Suppressor macrophage (primary cell): ENCODE measurements around the gene HUS1.
"Not testable (repeated sequence)": the region's sequence is repeated elsewhere in the genome, so short reads cannot be mapped to it uniquely, and the experiment has no call there.

ENCODE experiments used
- DNase-seq, 4 experiments: peaks; one replicate each; pipeline ENCODE4 v3.0.0-alpha.2; 2020 to 2022
- total RNA-seq, 17 experiments: gene quantifications; one replicate each; lab custom pipeline; 2026; ENCODE audit warnings: mixed read lengths in 6 of 17, inconsistent platforms in 3 of 17; lab: John Stamatoyannopoulos, UW

Gene HUS1
- 16.7 to 33.5 (median 27.6) reads per million in 17 experiments for total RNA-seq

DNA sequence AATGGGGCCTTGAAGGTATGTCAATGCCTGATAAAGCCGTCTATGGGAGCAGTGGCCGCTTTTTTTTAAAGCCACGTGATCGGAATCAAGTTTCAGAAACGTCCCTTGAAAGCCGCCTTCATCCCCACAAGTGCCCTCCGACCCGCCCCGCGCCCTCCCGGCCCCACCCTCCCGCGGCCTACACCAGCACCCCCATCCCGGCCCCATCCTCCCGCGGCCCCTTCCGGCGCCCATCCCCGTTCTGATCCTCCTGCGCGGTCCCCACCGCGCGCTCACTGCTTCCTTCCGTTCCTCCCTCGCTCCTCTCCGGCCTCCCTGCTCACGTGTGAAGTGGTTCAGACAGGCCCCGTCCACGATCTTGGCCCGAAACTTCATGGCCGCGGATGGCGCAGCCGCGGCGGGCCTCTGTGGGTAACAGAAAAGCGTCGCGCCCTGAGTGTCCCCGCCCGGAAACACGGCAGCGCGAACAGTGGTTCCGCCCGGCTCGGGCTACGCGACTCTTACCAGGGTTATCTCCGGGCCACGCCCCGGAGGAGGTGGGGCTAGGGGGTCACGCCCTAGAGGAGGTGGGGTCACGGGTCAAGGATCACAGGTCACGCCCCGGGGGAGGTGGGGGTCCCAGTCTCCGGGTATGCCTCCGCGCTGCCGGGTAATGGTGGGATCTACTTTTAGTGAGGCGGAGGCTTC, at the start of gene HUS1:
TSS of gene HUS1 (minus strand) at position 471 of the 687 bp plus-strand sequence. CDS start at position 375, 96 bp downstream.
- peak; percentile 96 to 98 (median 98) for DNase-seq

DNA sequence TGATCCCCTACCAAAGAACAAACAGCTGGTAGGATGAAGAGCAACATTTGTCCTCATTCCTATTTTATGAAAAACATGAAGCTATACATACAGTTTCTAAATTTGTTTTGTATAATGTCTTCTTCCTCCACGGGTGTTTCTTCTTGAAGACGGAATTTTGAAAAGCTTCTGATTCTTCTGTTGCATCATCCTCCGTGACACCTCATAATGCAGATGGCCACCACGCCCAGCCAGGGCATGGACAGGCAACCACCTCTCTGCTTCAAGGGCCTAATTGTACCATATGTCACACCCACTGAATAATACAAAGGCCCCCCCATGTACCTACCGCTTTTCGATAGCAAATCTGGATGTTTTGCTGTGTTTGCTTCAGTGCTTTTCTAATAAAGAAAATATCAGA, 49.5 kb upstream of the HUS1 start, which contains the start of gene SUN3:
TSS of gene SUN3 (minus strand) at position 170 of the 400 bp plus-strand sequence. CDS start at position 1, 169 bp downstream.
- DNase-seq, result no peak

DNA sequence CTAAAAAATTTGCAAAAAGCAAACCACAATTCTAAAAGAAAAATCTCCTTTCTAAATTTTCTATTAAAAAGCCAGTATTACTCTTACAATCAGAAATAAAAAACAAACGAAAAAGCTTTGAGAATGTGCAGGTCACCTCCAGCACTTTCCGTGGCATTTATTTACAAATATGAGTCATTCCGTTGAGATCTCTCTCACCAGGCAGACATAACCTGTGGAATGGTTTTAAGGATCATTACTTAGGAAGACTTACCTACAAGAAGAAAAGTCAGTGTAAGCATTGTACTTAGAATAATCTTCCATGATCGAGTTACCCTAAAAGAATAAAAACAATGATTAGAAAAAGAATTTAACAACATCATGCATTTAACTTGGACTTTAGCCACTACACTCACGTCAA, 46.2 kb upstream of the HUS1 start:
- no peak for DNase-seq

DNA sequence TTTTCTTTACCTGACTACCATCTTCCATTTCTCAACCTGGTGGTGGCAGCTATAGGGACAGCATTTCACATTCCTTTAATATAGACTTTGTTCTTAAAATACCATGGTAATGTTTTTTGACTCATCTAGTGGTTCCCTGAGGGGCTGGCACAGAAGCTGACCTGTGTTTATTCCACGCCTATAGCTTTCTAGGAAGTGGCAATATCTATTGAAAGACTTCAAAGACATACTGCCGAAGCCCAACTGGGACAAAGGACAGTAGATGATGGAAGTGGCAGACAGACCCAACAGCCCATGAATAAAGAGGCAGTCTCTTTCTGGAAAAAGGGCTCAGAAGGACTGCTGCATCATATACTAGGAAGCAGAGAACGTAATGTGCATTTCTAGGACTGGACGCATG, 38.3 kb upstream of the HUS1 start:
- DNase-seq, result no peak

DNA sequence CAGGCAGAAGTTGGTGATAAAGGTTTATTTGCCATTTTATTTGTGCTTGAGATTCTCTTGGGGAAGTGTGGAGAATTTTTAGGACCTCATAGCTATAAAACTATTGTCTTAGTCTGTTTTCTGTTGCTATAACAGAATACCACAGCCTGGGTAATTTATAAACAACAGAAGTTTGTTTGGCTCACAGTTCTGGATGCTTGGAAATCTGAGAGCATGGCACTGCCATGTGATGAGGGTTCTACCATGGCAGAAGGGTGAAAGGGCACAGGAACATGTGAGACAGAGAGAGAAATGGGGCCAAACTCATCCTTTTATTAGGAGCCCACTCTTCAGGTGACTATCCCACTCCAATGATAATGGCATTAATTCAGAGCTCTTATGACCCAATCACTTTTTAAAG, 37.2 kb upstream of the HUS1 start:
- no peak for DNase-seq

DNA sequence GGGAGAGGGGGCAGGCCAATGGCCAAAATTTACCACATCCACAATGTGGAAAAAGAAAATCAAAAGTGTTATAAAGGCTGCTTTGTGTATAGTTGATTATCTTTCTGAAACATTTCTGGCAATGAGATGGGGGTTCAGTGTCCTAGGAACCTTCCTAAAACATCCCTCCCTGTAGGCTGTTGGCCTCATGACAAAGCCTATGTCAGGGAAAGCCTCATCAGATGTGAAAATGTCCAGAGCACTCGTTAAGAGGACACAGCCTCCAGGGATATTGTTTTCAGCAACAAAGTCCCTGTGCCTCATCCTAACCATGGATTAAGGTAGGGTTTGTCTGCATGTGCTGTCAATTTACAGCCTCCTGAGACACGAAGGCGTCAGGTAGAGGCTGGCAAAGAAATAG, 32.5 kb upstream of the HUS1 start:
- no peak for DNase-seq

DNA sequence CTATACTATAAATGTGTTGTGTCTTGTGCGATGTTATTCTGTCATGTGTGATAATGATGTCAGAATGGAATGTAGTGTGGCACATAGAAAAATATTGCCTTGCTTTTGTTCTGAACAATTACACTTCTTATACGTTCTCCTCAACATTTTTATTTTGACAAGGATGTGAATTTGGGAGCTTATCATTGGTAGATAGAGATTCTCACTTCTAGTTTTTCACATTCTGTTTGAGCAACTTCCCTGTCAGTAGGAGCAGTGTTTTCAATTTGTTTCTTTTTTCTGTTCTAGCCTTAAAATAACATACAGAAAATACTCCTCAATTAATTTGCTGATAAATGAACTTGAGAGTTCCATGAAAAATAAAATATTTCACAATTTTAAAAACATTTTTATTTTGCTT, 31.9 kb upstream of the HUS1 start:
- DNase-seq, result peak in 2 of 4 experiments; percentile 10 to 40

DNA sequence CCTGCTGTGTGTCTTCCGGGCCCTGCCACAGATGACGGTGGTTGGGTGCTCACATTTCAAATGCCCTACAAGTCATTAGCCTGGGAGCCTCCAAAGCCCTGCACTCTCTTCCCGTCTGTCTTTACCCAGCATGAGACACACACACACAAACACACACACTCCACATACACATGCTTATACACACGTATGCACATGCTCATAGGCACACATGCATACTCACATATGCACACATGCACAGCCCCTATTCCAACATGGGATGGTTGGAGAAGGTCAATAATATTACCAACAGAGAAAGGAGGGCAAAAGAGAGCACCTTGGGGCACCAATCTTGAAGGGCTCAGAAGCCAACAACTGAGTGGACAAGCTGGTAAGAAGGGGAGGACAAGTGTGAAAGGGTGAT, 30.5 kb upstream of the HUS1 start:
- DNase-seq, result no peak

DNA sequence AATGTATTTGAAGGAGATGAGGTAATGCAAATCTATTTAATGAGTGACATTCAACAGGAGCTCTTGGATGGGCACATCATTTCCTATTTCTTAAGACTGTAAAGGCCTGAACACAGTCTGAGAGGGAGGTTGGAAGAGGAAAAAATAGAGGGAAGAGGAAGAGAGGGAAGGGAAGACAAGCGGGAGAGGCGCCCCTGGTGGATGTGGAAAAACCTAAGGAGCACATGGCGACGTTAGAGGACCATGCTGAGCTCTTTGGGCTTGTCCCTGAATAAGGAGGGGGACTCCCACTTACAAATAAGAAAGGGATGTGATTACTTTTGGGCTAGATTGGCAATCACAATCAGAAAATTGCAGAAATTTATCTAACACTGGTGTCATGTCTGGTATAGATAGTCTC, 29.8 kb upstream of the HUS1 start:
- no peak for DNase-seq

DNA sequence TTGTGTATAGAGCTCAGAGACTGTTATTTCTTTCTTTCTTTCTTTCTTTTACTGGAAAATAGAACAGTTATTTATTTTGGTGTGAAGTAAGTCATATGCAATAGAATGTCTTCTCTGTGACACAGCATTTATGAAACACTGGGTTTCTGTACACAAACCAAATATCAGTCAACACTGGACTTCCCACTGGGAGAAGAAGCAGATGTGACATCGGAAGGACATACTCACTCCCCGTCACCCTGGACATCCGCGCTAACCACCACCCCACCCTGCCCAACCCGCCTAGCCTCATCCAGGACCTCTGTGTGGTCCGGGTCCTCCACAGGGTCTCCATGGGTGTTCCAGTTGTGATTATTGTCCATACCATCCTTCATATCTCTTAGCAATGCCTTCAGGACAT, 27.5 kb upstream of the HUS1 start:
- DNase-seq, result no peak

DNA sequence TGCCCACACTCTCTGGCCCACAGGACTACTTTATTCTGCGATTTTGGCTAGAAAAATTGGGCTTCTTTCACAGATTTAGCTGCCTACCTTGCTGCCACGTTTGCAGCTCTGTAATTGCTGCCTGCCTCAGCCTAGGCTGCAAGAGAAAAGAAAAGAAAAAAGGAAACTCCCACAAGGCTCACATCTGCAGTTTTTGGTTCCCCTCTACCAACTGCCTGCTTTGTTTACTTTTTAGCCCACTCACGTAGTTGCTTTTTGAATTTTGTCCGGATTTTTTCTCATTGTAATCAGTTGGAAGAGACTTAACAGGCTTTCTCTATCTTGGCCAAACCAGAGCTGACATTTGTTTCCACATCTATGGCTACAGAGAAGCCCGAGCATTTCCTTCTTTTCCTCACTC, 25.2 kb upstream of the HUS1 start:
- peak in 3 of 4 experiments; percentile 13 to 31 (median 19) for DNase-seq

DNA sequence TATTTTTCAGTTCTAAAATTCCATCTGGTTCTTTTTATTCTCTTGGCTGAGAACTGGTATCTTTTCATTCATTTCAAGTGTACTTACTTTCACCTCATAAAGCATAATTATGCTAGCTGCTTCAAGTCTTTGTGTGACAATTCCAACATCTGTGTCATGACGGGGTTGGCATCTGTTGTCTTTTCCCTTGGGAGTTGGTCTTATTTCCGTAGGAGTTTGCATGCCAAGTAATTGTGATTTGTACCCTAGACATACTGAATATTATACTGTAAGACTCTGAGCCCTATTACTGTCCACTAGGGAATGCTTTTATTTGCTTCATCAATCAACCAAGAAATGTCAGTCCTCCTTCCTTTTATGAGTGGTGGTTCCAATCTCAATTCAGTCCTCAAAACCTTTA, 24.6 kb upstream of the HUS1 start:
- no peak for DNase-seq

DNA sequence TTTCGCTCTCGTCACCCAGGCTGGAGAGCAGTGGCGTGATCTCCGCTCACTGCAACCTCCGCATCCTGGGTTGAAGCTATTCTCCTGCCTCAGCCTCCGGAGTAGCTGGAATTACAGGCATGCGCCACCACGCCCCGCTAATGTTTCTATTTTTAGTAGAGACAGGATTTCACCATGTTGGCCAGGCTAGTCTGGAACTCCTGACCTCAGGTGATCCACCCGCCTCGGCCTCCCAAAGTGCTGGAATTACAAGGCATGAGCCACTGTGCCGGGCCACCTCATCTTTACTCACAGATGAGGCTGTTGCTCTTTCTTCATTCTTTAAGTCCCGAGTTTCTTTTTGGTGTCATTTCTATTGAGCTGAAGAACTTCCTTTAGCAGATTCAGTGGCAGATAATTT, 20.7 kb upstream of the HUS1 start:
- not testable (repeated sequence) for DNase-seq

DNA sequence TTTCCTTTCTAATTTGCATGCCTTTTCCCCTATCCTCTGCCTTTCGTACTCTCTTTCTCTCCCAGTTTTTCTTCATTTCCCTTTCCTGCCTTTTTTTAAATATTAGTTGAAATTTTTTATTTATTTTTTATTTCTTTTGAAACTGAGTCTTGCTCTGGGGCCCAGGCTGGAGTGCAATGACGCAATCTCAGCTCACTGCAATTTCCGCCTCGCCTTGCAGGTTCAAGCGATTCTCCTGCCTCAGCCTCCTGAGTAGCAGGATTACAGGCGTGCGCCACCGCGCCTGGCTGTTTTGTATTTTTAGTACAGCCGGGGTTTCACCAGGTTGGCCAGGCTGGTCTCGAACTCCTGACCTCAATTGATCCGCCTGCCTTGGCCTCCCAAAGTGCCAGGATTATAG, 20.0 kb upstream of the HUS1 start:
- no peak for DNase-seq

DNA sequence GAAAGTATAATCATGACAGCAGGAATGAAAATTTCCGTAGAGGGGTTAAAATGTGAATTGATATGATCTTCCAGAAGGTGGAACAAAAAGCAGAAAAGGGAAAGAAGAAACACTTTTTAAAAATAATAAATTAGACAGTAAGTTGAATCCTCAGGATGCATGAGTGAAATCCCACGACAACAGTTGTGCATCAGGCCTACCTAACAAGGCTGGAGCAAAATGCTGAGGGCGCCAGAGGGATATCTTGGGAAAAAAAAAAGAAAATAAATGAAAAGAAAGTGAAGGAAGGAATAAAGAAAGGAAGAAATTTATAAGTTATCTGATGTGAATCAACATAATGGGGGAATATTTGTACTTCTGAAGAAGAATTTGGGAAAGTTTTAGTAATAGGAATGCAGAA, 13.0 kb upstream of the HUS1 start:
- DNase-seq, result peak in 1 of 4 experiments; percentile 15

DNA sequence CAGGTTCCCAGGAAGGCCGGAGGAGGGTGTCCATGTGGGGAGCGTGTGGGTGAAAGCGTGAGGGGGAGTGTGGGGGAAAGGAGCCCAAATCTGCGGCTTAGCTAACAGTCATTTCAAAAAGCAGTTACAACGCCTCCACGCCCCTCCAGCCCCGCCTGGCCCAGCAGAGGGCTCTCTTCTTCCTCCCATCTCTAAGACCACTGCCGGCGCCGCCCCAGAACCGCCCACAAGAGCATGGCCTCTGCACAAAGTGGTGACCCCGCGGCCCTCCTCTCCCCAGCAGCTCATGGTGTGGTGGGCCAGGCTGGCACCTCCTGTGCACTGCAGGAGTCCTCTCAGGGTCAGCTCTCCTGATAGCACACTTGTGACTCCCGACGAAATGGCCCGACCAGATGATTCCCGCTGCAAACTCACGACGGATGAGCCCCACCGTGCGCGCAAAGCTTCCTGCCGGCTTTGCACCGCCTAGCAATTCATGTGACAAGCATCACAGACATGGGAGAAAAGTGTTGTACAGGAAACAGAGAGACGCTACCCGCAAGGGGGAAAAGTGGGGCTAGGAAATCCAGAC, 12.4 kb upstream of the HUS1 start:
- peak; percentile 83 to 94 (median 90) for DNase-seq

DNA sequence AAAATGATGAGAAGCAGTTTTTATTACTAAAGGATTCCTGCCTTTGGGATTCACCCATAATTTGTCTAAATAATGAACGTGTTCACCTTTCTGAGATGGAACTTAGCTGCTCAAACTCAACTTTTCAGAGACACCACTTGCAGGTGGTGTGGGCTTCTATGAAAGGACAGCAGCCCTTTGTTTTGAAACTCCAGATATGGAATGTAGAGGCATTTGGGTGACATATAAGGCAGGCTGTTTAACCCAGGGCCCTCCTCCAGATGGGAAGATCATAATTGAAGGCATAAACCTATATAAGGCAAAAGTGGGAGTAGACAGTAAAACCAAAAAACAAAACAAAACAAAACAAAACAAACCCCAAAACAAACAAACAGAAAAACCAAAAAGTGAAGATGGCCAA, 11.9 kb upstream of the HUS1 start:
- no peak for DNase-seq

DNA sequence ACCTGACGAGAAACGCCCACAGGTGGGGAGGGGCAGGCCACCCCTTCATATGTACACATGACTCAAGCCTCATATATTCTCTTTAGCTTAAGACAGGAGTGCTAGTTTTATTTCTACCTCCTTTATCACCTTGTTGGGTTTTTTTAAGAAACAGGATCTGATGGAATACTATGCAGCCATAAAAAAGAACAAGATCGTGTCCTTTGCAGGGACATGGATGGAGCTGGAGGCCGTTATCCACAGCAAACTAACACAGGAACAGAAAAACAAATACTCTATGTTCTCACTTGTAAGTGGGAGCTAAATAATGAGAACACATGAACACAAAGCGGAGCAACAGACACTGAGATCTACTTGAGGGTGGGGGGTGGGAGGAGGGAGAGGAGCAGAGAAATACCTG, 11.2 kb upstream of the HUS1 start:
- no peak for DNase-seq

DNA sequence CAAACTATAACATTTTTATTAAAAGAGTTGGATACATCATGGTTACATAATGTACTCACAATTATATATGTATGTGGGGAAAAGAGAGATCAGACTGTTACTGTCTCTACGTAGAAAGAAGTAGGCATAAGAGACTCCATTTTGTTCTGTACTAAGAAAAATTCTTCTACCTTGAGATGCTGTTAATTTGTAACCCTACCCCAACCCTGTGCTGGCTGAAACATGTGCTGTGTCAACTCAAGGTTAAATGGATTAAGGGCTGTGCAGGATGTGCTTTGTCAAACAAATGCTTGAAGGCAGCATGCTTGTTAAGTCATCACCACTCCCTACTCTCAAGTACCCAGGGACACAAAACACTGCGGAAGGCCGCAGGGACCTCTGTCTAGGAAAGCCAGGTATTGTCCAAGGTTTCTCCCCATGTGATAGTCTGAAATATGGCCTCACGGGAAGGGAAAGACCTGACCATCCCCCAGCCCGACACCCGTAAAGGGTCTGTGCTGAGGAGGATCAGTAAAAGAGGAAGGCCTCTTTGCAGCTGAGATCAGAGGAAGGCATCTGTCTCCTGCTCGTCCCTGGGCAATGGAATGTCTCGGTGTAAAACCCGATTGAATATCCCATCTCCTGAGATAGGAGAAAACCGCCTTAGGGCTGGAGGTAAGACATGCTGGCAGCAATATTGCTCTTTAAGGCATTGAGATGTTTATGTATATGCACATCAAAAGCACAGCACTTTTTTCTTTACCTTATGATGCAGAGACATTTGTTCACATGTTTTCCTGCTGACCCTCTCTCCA, 10.4 kb upstream of the HUS1 start:
- DNase-seq, result not testable (repeated sequence)

DNA sequence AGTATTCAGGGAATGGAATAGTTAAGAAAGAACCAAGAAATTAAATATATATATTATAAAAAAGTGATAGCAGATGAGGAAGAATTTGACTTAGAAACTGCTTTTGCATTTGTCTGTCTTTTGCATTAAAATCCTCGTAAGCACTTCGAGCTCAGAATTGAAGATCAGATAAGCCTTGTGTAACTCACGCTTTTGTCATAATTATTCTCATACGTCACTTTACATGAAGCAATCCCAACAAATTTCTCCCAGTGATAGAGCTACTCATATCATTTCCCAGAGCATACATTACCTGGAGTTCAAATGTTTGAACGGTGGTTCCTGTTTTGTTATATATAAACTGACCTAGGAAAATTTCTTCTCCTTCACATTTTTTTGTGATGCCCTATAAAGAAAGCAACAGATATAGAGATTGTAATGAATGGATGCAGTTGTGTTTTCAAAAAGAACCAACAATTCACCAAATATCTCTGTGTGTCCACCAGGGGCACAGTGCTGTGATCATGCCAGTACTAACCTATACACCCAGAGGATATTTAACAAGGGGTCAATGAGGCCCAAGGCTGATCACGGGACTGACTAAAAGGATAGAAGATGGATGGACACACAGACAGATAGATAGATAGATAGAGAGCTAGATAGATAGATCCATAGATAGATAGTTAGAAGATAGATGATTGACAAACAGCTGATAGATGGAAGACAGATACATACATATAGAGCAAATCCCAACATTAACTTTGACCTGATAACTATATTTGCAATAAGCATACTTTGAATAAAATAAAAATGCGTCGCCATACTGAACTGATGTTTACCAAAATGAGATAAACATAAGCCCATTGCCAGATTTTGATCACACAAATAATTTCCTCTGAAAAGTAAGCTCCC, 9.3 kb upstream of the HUS1 start:
- peak in 2 of 4 experiments; percentile 12 to 24 for DNase-seq

DNA sequence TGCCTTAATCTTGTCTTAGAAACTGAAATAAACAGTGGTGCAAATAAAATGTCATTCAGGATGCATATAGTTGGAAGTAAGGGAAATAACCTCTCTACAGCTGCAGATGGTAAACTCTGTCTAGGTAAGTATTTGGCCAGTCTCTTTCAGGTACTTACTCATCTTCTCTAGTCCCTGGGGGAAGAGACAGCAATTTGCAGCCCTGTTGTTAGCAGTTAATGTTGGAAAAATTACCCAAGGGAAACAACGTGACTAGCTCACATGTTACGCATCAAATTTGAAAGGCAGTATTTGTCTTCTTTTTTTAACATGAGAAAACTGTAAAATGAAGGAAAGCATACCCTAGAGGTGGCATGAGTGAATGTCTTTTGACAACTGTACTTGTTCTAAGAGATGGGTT, 3.2 kb upstream of the HUS1 start:
- DNase-seq, result no peak

DNA sequence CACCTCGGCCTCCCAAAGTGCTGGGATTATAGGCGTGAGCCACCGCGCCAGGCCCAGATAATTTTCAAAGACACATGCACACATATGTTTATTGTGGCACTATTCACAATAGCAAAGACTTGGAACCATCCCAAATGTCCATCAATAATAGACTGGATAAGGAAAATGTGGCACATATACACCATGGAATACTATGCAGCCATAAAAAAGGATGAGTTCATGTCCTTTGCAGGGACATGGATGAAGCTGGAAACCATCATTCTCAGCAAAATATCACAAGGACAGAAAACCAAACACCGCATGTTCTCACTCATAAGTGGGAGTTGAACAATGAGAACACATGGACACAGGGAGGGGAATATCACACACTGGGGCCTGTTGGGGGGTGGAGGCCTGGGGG, 1.2 kb upstream of the HUS1 start:
- DNase-seq, result not testable (repeated sequence)

DNA sequence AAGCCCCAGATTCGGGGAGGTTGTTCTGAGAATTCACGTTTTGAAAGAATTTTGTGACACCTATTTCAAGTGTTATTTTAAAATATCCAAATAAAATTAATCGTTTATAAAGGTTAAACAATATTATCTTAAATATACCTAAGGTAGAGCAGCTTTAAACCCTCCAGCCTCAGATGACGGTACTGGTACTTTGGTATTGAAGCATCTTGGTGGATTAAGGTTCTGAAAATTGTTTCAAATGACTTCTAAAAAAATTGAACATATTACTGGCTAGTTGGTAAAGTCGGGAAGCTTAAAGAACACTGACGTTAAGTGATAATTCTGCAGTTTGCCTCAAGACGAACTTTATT, 392 bp upstream of the HUS1 start:
- no peak for DNase-seq
